ENCODE measurements around the gene RRP7A. TPM values are rescaled to one million over a fixed set of nuclear protein-coding genes. Genes with fewer than 3 reads are reported as not detected.
A peak's percentile ranks its signal among the peaks of the same experiment; 100 is the strongest.
"Not testable (repeated sequence)": the region's sequence is repeated elsewhere in the genome, so short reads cannot be mapped to it uniquely, and the experiment has no call there.

RRP7A gene
- total RNA-seq (2014; rRNA removed; shearing (Covaris generic)), result 33.1 and 39.3 TPM in 2 replicates

GRCh38 chr22:42519525-42520401 lies at the start of gene RRP7A:
Gene RRP7A, minus strand, starts transcription at chr22:42519796. Its CDS starts 10 bp downstream, at chr22:42519786.
- H3K27me3 ChIP-seq (ENCODE audit: control insufficient read depth, insufficient read depth, low read length), result no peaks in the 10 kb centered on the region
- H3K36me3 ChIP-seq (replicated peaks; ENCODE audit: control insufficient read depth, insufficient read depth, low read length), result peaks cover 11% of the 10 kb centered on the region
- DNase-seq, result peak; percentile 93
- H3K4me3 ChIP-seq (ENCODE audit: insufficient read depth, low read depth, low read length), result peak within 1 kb of the TSS; percentile 85

GRCh38 chr22:42567950-42568349 lies 48.4 kb upstream of the RRP7A start:
- not testable (repeated sequence) for H3K4me3 ChIP-seq (ENCODE audit: insufficient read depth, low read depth, low read length); DNase-seq; H3K36me3 ChIP-seq (replicated peaks; ENCODE audit: control insufficient read depth, insufficient read depth, low read length); H3K27me3 ChIP-seq (ENCODE audit: control insufficient read depth, insufficient read depth, low read length)

- peak; percentile 46 for DNase-seq
- no peaks in the 10 kb centered on the region for H3K27me3 ChIP-seq (ENCODE audit: control insufficient read depth, insufficient read depth, low read length)
- no peaks in the 10 kb centered on the region; the same call in none of the 2 replicates for H3K36me3 ChIP-seq (replicated peaks; ENCODE audit: control insufficient read depth, insufficient read depth, low read length)
- H3K4me3 ChIP-seq (ENCODE audit: insufficient read depth, low read depth, low read length), result no peak overlapping the region
Measured at GRCh38 chr22:42565956-42566355, 46.4 kb upstream of the RRP7A start.

GRCh38 chr22:42564699-42565098 lies 45.1 kb upstream of the RRP7A start:
- H3K4me3 ChIP-seq (ENCODE audit: insufficient read depth, low read depth, low read length), result no peak overlapping the region
- H3K36me3 ChIP-seq (replicated peaks; ENCODE audit: control insufficient read depth, insufficient read depth, low read length), result no peaks in the 10 kb centered on the region; the same call in none of the 2 replicates
- no peaks in the 10 kb centered on the region for H3K27me3 ChIP-seq (ENCODE audit: control insufficient read depth, insufficient read depth, low read length)
- DNase-seq, result no peak

- not testable (repeated sequence) for H3K4me3 ChIP-seq (ENCODE audit: insufficient read depth, low read depth, low read length); H3K36me3 ChIP-seq (replicated peaks; ENCODE audit: control insufficient read depth, insufficient read depth, low read length); DNase-seq; H3K27me3 ChIP-seq (ENCODE audit: control insufficient read depth, insufficient read depth, low read length)
Measured at GRCh38 chr22:42563943-42564342, 44.3 kb upstream of the RRP7A start.

- no peak overlapping the region for H3K4me3 ChIP-seq (ENCODE audit: insufficient read depth, low read depth, low read length)
- no peaks in the 10 kb centered on the region for H3K27me3 ChIP-seq (ENCODE audit: control insufficient read depth, insufficient read depth, low read length)
- no peaks in the 10 kb centered on the region; the same call in none of the 2 replicates for H3K36me3 ChIP-seq (replicated peaks; ENCODE audit: control insufficient read depth, insufficient read depth, low read length)
- DNase-seq, result no peak
Measured at GRCh38 chr22:42562684-42563083, 43.1 kb upstream of the RRP7A start.

GRCh38 chr22:42562279-42562678 lies 42.7 kb upstream of the RRP7A start:
- Histone ChIP-seq H3K27me3 (ENCODE audit: control insufficient read depth, insufficient read depth, low read length) (no peaks in the 10 kb centered on the region), H3K36me3 (replicated peaks; ENCODE audit: control insufficient read depth, insufficient read depth, low read length) (no peaks in the 10 kb centered on the region; the same call in none of the 2 replicates), H3K4me3 (ENCODE audit: insufficient read depth, low read depth, low read length) (no peak overlapping the region)
- peak; percentile 28 for DNase-seq

GRCh38 chr22:42561856-42562255 lies 42.3 kb upstream of the RRP7A start:
- Histone ChIP-seq H3K4me3 (ENCODE audit: insufficient read depth, low read depth, low read length) (no peak overlapping the region), H3K27me3 (ENCODE audit: control insufficient read depth, insufficient read depth, low read length) (no peaks in the 10 kb centered on the region), H3K36me3 (replicated peaks; ENCODE audit: control insufficient read depth, insufficient read depth, low read length) (no peaks in the 10 kb centered on the region; the same call in none of the 2 replicates)
- DNase-seq, result peak; percentile 40

GRCh38 chr22:42560781-42561180 lies 41.2 kb upstream of the RRP7A start:
- H3K36me3 ChIP-seq (replicated peaks; ENCODE audit: control insufficient read depth, insufficient read depth, low read length), result no peaks in the 10 kb centered on the region; the same call in none of the 2 replicates
- H3K27me3 ChIP-seq (ENCODE audit: control insufficient read depth, insufficient read depth, low read length), result no peaks in the 10 kb centered on the region
- H3K4me3 ChIP-seq (ENCODE audit: insufficient read depth, low read depth, low read length), result no peak overlapping the region
- peak; percentile 91 for DNase-seq

GRCh38 chr22:42560381-42560780 lies 40.8 kb upstream of the RRP7A start:
- Histone ChIP-seq H3K36me3 (replicated peaks; ENCODE audit: control insufficient read depth, insufficient read depth, low read length) (no peaks in the 10 kb centered on the region; the same call in none of the 2 replicates), H3K4me3 (ENCODE audit: insufficient read depth, low read depth, low read length) (no peak overlapping the region), H3K27me3 (ENCODE audit: control insufficient read depth, insufficient read depth, low read length) (no peaks in the 10 kb centered on the region)
- DNase-seq, result peak; percentile 27

- Histone ChIP-seq H3K36me3 (replicated peaks; ENCODE audit: control insufficient read depth, insufficient read depth, low read length) (no peaks in the 10 kb centered on the region), H3K4me3 (ENCODE audit: insufficient read depth, low read depth, low read length) (peak within 1 kb of the TSS; percentile 59), H3K27me3 (ENCODE audit: control insufficient read depth, insufficient read depth, low read length) (peaks cover 8% of the 10 kb centered on the region; the same call in 1 of the 2 replicates)
- DNase-seq, result peak; percentile 99
Measured at GRCh38 chr22:42553475-42554361, 34.1 kb upstream of the RRP7A start, which contains the start of gene SERHL2. Gene SERHL2, plus strand, starts transcription at chr22:42553956. Its CDS starts 65 bp downstream, at chr22:42554021.

GRCh38 chr22:42552294-42552647 lies 32.7 kb upstream of the RRP7A start:
- H3K4me3 ChIP-seq (ENCODE audit: insufficient read depth, low read depth, low read length); H3K36me3 ChIP-seq (replicated peaks; ENCODE audit: control insufficient read depth, insufficient read depth, low read length); H3K27me3 ChIP-seq (ENCODE audit: control insufficient read depth, insufficient read depth, low read length); DNase-seq: not testable (repeated sequence)

- H3K4me3 ChIP-seq (ENCODE audit: insufficient read depth, low read depth, low read length), result no peak overlapping the region
- peaks cover 8% of the 10 kb centered on the region; the same call in 1 of the 2 replicates for H3K27me3 ChIP-seq (ENCODE audit: control insufficient read depth, insufficient read depth, low read length)
- DNase-seq, result peak; percentile 61
- no peaks in the 10 kb centered on the region for H3K36me3 ChIP-seq (replicated peaks; ENCODE audit: control insufficient read depth, insufficient read depth, low read length)
Measured at GRCh38 chr22:42549331-42550060, 29.9 kb upstream of the RRP7A start.
